Stimulated activated CD8-positive, alpha-beta memory T cell treated with anti-CD3 and anti-CD28 coated beads, Interleukin-2, amount 100 ng/mL, for 1 hour (primary cell): ENCODE measurements around the gene FAM180A.

ENCODE experiments used
- DNase-seq, 2 donors: peaks; one replicate each; pipeline ENCODE4 v3.0.0-alpha.2; 2020; ENCODE audit warnings: low read depth in 2 of 2

Gene FAM180A

GRCh38 chr7:135684699-135685098 is 63.9 kb downstream of the FAM180A start:
- no peak for DNase-seq

GRCh38 chr7:135684136-135684535 is 64.5 kb downstream of the FAM180A start:
- DNase-seq: no peak

- DNase-seq: no peak
Observed at GRCh38 chr7:135683609-135684008, 65.0 kb downstream of the FAM180A start.

- no peak for DNase-seq
Observed at GRCh38 chr7:135682191-135682590, 66.4 kb downstream of the FAM180A start.

- DNase-seq: no peak
Observed at GRCh38 chr7:135681762-135682161, 66.9 kb downstream of the FAM180A start.
